CD4-positive, alpha-beta T cell treated with Interleukin-12 subunit alpha and Interleukin-12 subunit beta, for 1 hour (primary cell): ENCODE measurements around the gene ZNF892.
"Not testable (repeated sequence)": the region's sequence is repeated elsewhere in the genome, so short reads cannot be mapped to it uniquely, and the experiment has no call there.

Experiments
- DNase-seq: peaks from one replicate; pipeline ENCODE4 v3.0.0-alpha.2; 2020

ZNF892 gene

GRCh38 chr2:95232232-95232631 lies 24.9 kb downstream of the ZNF892 start:
- no peak for DNase-seq

GRCh38 chr2:95234286-95234785 lies 27.0 kb downstream of the ZNF892 start:
- no peak for DNase-seq

- DNase-seq = no peak
These were observed 27.5 kb downstream of the ZNF892 start for GRCh38 chr2:95234816-95235215.

GRCh38 chr2:95238131-95238530 lies 30.8 kb downstream of the ZNF892 start:
- no peak for DNase-seq

GRCh38 chr2:95240091-95240490 lies 32.8 kb downstream of the ZNF892 start:
- DNase-seq = no peak

- no peak for DNase-seq
These were observed 33.2 kb downstream of the ZNF892 start for GRCh38 chr2:95240556-95240955.

GRCh38 chr2:95242084-95242483 lies 34.8 kb downstream of the ZNF892 start:
- not testable (repeated sequence) for DNase-seq
